Ishikawa (cell line): Measurements from ENCODE around the gene KRAS.

Experiments
- CEBPB ChIP-seq: IDR thresholded peaks from 2 replicates; pipeline ENCODE4 v1.6.1; 2012
- CREB1 ChIP-seq: IDR thresholded peaks from 2 replicates; pipeline ENCODE4 v1.6.1; 2012; ENCODE audit warnings: low read depth
- EGR1 ChIP-seq: IDR thresholded peaks from 2 replicates; pipeline ENCODE4 v1.6.1; 2012
- EP300 ChIP-seq: IDR thresholded peaks from 2 replicates; pipeline ENCODE4 v1.6.1; 2012; ENCODE audit warnings: borderline replicate concordance
- FOXM1 ChIP-seq: IDR thresholded peaks from 2 replicates; pipeline ENCODE4 v1.6.1; 2012; ENCODE audit warnings: low read depth, borderline replicate concordance
- NFIC ChIP-seq: IDR thresholded peaks from 2 replicates; pipeline ENCODE4 v1.6.1; 2012
- RAD21 ChIP-seq: IDR thresholded peaks from 2 replicates; pipeline ENCODE4 v1.6.1; 2012; ENCODE audit warnings: low read depth
- TAF1 ChIP-seq: IDR thresholded peaks from 2 replicates; pipeline ENCODE4 v1.6.1; 2012; ENCODE audit warnings: low read depth, mild to moderate bottlenecking
- TCF12 ChIP-seq: IDR thresholded peaks from 2 replicates; pipeline ENCODE4 v1.6.1; 2012; ENCODE audit warnings: low read depth
- TEAD4 ChIP-seq: IDR thresholded peaks from 2 replicates; pipeline ENCODE4 v1.6.1; 2012
- YY1 ChIP-seq: IDR thresholded peaks from 2 replicates; pipeline ENCODE4 v1.6.1; 2012; ENCODE audit warnings: low read depth
- ZBTB7A ChIP-seq: IDR thresholded peaks from 2 replicates; pipeline ENCODE4 v1.6.1; 2012; ENCODE audit warnings: low read depth
- TF ChIP-seq, protein P1 (sequence below): IDR thresholded peaks from 2 replicates; pipeline ENCODE4 v1.6.1; 2012
- TF ChIP-seq, protein P2 (sequence below): IDR thresholded peaks from 2 replicates; pipeline ENCODE4 v1.6.1; 2012; ENCODE audit warnings: low read depth, mild to moderate bottlenecking
- TF ChIP-seq, protein P3 (sequence below): IDR thresholded peaks from 2 replicates; pipeline ENCODE4 v1.6.1; 2012

KRAS gene

DNA sequence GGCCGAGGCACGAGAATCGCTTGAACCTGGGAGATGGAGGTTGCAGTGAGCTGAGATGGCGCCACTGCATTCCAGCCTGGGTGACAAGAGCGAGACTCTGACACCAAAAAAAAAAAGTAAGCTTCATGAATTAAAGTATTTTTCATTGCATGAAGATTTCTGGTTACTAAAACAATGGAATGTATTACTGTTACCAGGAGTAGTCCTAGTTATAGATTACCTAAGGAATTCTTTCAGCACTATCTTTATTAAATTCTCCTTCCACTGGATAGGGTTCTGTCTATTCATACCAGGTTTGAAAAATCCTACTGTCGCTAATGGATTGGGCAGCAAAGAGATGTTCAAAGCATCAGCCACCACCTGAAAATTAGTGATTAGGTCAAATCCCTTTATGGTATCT, 43.3 kb downstream of the KRAS start:
- no peak for TF ChIP-seq ZBTB7A
- TF ChIP-seq CREB1: no peak
- no peak for TF ChIP-seq TAF1
- TF ChIP-seq EGR1: no peak
- TF ChIP-seq TEAD4: no peak
- no peak for TF ChIP-seq FOXM1
- no peak for TF ChIP-seq EP300
- TF ChIP-seq, protein P1, sequence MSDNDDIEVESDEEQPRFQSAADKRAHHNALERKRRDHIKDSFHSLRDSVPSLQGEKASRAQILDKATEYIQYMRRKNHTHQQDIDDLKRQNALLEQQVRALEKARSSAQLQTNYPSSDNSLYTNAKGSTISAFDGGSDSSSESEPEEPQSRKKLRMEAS: no peak
- no peak for TF ChIP-seq RAD21
- TF ChIP-seq, protein P2, sequence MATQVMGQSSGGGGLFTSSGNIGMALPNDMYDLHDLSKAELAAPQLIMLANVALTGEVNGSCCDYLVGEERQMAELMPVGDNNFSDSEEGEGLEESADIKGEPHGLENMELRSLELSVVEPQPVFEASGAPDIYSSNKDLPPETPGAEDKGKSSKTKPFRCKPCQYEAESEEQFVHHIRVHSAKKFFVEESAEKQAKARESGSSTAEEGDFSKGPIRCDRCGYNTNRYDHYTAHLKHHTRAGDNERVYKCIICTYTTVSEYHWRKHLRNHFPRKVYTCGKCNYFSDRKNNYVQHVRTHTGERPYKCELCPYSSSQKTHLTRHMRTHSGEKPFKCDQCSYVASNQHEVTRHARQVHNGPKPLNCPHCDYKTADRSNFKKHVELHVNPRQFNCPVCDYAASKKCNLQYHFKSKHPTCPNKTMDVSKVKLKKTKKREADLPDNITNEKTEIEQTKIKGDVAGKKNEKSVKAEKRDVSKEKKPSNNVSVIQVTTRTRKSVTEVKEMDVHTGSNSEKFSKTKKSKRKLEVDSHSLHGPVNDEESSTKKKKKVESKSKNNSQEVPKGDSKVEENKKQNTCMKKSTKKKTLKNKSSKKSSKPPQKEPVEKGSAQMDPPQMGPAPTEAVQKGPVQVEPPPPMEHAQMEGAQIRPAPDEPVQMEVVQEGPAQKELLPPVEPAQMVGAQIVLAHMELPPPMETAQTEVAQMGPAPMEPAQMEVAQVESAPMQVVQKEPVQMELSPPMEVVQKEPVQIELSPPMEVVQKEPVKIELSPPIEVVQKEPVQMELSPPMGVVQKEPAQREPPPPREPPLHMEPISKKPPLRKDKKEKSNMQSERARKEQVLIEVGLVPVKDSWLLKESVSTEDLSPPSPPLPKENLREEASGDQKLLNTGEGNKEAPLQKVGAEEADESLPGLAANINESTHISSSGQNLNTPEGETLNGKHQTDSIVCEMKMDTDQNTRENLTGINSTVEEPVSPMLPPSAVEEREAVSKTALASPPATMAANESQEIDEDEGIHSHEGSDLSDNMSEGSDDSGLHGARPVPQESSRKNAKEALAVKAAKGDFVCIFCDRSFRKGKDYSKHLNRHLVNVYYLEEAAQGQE: no peak
- no peak for TF ChIP-seq TCF12
- TF ChIP-seq CEBPB: no peak
- TF ChIP-seq NFIC: no peak
- TF ChIP-seq YY1: no peak
- TF ChIP-seq, protein P3, sequence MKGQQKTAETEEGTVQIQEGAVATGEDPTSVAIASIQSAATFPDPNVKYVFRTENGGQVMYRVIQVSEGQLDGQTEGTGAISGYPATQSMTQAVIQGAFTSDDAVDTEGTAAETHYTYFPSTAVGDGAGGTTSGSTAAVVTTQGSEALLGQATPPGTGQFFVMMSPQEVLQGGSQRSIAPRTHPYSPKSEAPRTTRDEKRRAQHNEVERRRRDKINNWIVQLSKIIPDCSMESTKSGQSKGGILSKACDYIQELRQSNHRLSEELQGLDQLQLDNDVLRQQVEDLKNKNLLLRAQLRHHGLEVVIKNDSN: no peak

DNA sequence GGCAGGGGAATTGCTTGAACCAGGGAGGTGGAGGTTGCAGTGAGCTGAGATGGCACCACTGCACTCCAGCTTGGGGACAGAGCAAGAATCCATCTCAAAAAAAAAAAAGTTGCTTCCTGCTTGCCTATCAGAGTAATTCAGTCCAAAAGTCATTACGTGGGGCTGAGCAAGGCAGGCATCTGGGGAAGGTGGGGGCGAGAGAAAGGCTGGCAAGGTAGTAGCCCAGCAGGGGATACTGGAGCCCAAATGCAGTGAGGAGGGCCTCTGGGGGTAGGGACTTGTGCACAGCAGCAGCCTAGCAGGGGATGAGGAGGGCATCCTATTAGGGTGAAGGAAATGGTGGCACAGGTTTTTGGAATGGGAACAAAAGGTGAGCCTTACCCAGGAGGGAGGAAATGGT, 48.6 kb downstream of the KRAS start:
- TF ChIP-seq FOXM1 (no peak), RAD21 (no peak), CEBPB (no peak), EGR1 (no peak), YY1 (no peak), ZBTB7A (no peak), CREB1 (no peak), NFIC (no peak), EP300 (no peak), TEAD4 (no peak), TCF12 (no peak), TAF1 (no peak)
- TF ChIP-seq, protein P3: no peak
- TF ChIP-seq, protein P2: no peak
- TF ChIP-seq, protein P1: no peak

DNA sequence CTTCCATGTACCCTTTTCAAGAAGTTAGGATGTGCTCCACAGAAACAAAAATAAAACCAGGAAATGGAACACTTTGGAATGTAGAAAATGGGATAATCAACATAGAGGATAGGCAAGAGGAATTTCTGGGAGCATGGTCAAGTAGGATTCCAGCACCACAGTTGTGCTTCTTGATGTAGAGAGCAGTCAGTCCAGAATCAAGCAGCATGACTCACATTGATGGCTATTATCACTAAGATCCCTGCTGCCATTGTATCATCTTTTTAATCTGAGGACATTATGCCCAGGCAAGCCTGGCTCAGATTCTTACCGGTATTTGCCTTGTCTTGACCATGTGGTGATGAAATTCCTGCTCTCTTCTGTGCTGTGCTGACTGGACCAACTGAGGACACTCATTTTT, 50.0 kb downstream of the KRAS start:
- TF ChIP-seq CREB1 (no peak), TAF1 (no peak), TCF12 (no peak), EP300 (no peak), FOXM1 (no peak), RAD21 (no peak)
- TF ChIP-seq, protein P2: no peak
- TF ChIP-seq, protein P1: no peak

DNA sequence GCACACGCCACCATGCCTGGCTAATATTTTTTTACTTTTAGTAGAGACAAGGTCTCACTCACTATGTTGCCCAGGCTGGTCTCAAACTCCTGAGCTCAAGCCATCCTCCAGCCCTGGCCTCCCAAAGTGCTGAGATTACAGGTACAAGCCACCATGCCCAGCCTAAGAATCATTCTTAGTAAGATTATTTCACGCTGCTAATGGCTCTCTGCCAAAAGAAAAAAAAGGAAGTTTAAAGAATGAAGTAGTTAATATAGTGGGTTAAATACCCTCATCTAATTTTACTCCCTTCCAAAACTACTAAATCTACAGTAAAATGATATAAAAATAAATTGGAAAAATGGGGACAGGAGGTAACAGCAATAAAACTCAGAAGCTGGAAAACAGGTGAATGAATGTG, 53.1 kb downstream of the KRAS start:
- no peak for TF ChIP-seq RAD21
- TF ChIP-seq, protein P2: no peak
- TF ChIP-seq, protein P1: no peak
- TF ChIP-seq, protein P3: no peak
- no peak for TF ChIP-seq ZBTB7A
- TF ChIP-seq TEAD4: no peak
- no peak for TF ChIP-seq YY1
- TF ChIP-seq NFIC: no peak
- no peak for TF ChIP-seq EP300
- no peak for TF ChIP-seq CEBPB
- TF ChIP-seq TAF1: no peak
- TF ChIP-seq FOXM1: no peak
- TF ChIP-seq EGR1: no peak
- TF ChIP-seq TCF12: no peak
- TF ChIP-seq CREB1: no peak
